Endothelial cell of umbilical vein (primary cell): Measurements from ENCODE around the gene ABHD11.

ENCODE experiments used
- CTCF ChIP-seq, 2 donors: IDR thresholded peaks; 1 replicate in 1 of 2; 2 replicates in 1 of 2; pipeline ENCODE4 v1.5.1; 2011; ENCODE audit warnings: low read length in 2 of 2, mild to moderate bottlenecking in 2 of 2, moderate library complexity in 2 of 2, control low read depth in 1 of 2, inconsistent platforms in 1 of 2, low read depth in 1 of 2; ENCODE audit not compliant: insufficient read depth in 1 of 2; ENCODE audit errors: extremely low read depth in 1 of 2
- JUN ChIP-seq: IDR thresholded peaks from 2 replicates; pipeline ENCODE4 v1.6.1; 2011; ENCODE audit warnings: borderline replicate concordance, low read depth; ENCODE audit not compliant: insufficient read length, insufficient read depth
- POLR2AphosphoS5 ChIP-seq: IDR thresholded peaks from 2 replicates; pipeline ENCODE4 v1.6.1; 2012; ENCODE audit warnings: low read depth, mild to moderate bottlenecking, control low read depth, low read length, moderate library complexity; ENCODE audit not compliant: insufficient read depth

DNA sequence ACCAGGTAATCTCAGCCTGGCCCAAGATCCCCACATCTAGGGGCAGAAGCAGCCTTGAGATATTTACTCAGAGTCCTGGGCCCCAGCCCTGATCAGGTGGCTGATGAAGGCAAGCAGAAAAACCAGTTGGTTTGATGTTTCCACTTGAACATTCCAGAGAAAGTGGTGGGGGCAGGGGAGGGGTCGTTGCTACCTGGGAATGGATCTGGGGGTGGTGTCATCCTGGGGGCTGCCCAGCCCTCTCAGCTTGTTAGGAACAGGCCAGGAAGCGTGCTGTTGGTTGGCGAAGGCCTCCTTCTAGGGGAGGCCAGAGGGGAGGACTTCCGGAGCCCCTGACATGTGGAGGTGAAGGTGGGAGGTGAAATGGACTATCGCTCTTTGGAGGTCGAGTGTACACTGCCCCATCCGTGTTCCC lies 3.7 kb upstream of the ABHD11 start:
- TF ChIP-seq CTCF (IDR thresholded peaks at IDR 0.05; ENCODE audit: extremely low read depth in 1 of 2, insufficient read depth in 1 of 2, low read depth in 1 of 2, low read length in 2 of 2) (no peak), JUN (no peak), POLR2AphosphoS5 (no peak)
